ENCODE results near the gene ARFRP1. TPM values are rescaled to one million over a fixed set of nuclear protein-coding genes. Genes with fewer than 3 reads are reported as not detected.

ARFRP1 gene
- total and polyA plus RNA-seq, 2 of the 4 experiments (the other 2 are of a cell fraction): 25.3 to 36.6 TPM

GRCh38 chr20:63741354-63741675, 33.5 kb upstream of the ARFRP1 start:
- peaks cover 32% of the 10 kb centered on the region; the same call in 1 of the 2 replicates for H3K36me3 ChIP-seq (ENCODE audit: control insufficient read depth, insufficient read depth, low read length)
- TF ChIP-seq MXI1 (IDR thresholded peaks at IDR 0.05; ENCODE audit: borderline replicate concordance, low read depth, low read length) (no peak), CEBPB (IDR thresholded peaks at IDR 0.05; ENCODE audit: low read depth, low read length) (no peak), USF2 (IDR thresholded peaks at IDR 0.05; ENCODE audit: low read depth, low read length) (no peak)
- H4K5ac ChIP-seq (ENCODE audit: low read depth, low read length): no peak overlapping the region
- no TSS peak for BruUV-seq (replicated peaks)
- peak overlapping the region; percentile 52 for H3K9ac ChIP-seq (ENCODE audit: low read depth, low read length)
- peak overlapping the region; percentile 16 for H3K4me3 ChIP-seq (ENCODE audit: insufficient read depth, low read depth, low read length)
- H3K27ac ChIP-seq (ENCODE audit: insufficient read depth, low read length): peak overlapping the region; percentile 62
- peak overlapping the region; percentile 83 for H2AK9ac ChIP-seq (replicated peaks; ENCODE audit: low read depth, low read length, poor library complexity)
- DNase-seq: no peak
- H3K79me1 ChIP-seq (ENCODE audit: low read depth in 1 of 2, low read length in 2 of 2): peaks cover 4 to 9% of the 10 kb centered on the region in 2 experiments; a peak in 2 of 4 replicates
- H2AK5ac ChIP-seq (ENCODE audit: low read depth, low read length): peak overlapping the region; percentile 50
- dilution Hi-C loops (cut with HindIII; ENCODE audit: low sequenced_read_pairs, unreplicated experiment) (no loop called here), intact Hi-C loops (cut with micrococcal nuclease) (no loop called here), in situ Hi-C loops (cut with MboI; ENCODE audit: low sequenced_read_pairs) (no loop called here)
- no peaks in the 10 kb centered on the region for H3K9me1 ChIP-seq (ENCODE audit: insufficient read depth, low read length)
- no peak overlapping the region; the same call in 1 of the 2 replicates for H3K18ac ChIP-seq (ENCODE audit: low read depth, low read length)
- H2AFZ ChIP-seq (replicated peaks; ENCODE audit: low read length, poor library complexity): peak overlapping the region; percentile 82
- peak overlapping the region; percentile 49 for H3K14ac ChIP-seq (replicated peaks; ENCODE audit: low read depth, low read length)
- ATAC-seq (ENCODE audit: low read depth): no peak
- no peak overlapping the region for H2BK20ac ChIP-seq (ENCODE audit: low read depth, low read length)
- WGBS, 2 experiments (ENCODE audit: extremely low coverage in 2 of 2, insufficient read length in 1 of 2): 0% methylated on average over 1 of the region's 6 CpGs; no CpG with 5 or more reads in 1 of the 2 experiments
- ChIA-PET POLR2A (ENCODE audit: unreplicated experiment) (no interaction called here), CTCF (interaction anchor here (0.7 kb wide), 1 partner anchor 45 kb away, joined by 3 read pairs; no protein-coding TSS in a partner anchor)
- H2BK5ac ChIP-seq (ENCODE audit: low read depth, low read length, poor library complexity, severe bottlenecking): peak overlapping the region; percentile 63
- H3K4me1 ChIP-seq (ENCODE audit: control insufficient read depth, insufficient read depth, low read length): peaks cover 10% of the 10 kb centered on the region
- peak overlapping the region; percentile 55 for H3K4me2 ChIP-seq (ENCODE audit: low read depth, low read length)
- H3K23ac ChIP-seq (ENCODE audit: low read depth, low read length): peak overlapping the region; percentile 41; the same call in 1 of the 2 replicates
- no peaks in the 10 kb centered on the region for H3K27me3 ChIP-seq (ENCODE audit: control insufficient read depth, insufficient read depth, low read length)
- peaks cover 19% of the 10 kb centered on the region for H4K20me1 ChIP-seq (ENCODE audit: insufficient read depth, low read length)
- H3K9me3 ChIP-seq (ENCODE audit: control insufficient read depth, insufficient read depth, low read length): no peaks in the 10 kb centered on the region
- peak overlapping the region; percentile 62 for H3K4ac ChIP-seq (ENCODE audit: low read depth, low read length)
- H4K8ac ChIP-seq (ENCODE audit: low read depth in 2 of 2, low read length in 2 of 2): peak overlapping the region; percentile 48 to 57; a peak in 3 of 4 replicates
- peak overlapping the region; percentile 18; the same call in 1 of the 2 replicates for H2BK120ac ChIP-seq (ENCODE audit: low read depth, low read length)
- no peak overlapping the region for H3K56ac ChIP-seq (ENCODE audit: extremely low read depth, insufficient read depth, low read length)
- H2BK15ac ChIP-seq (ENCODE audit: low read depth, low read length): no peak overlapping the region
- peak overlapping the region; percentile 73 for H4K91ac ChIP-seq (ENCODE audit: insufficient read depth, low read depth, low read length)
